ENCODE results near the gene RRAS.

Gene RRAS

GRCh38 chr19:49640113-49640898 is at the start of gene RRAS:
Gene RRAS (minus strand): TSS chr19:49640143. CDS start chr19:49640098, 45 bp downstream.
- peak within 1 kb of the TSS; percentile 99 for H3K27ac ChIP-seq (ENCODE audit: low read depth, low read length)
- peaks cover 31% of the 10 kb centered on the region for H3K4me1 ChIP-seq (ENCODE audit: control insufficient read depth, insufficient read depth, low read length)
- H3K9me3 ChIP-seq (ENCODE audit: control insufficient read depth, insufficient read depth, low read depth, low read length): no peaks in the 10 kb centered on the region
- peak within 1 kb of the TSS; percentile 96 for H3K9ac ChIP-seq (ENCODE audit: low read length)
- H3K4me3 ChIP-seq (ENCODE audit: low read depth, low read length): peak within 1 kb of the TSS; percentile 68
- H3K36me3 ChIP-seq (ENCODE audit: control insufficient read depth, insufficient read depth, low read length): peaks cover 7% of the 10 kb centered on the region
- peaks cover 3% of the 10 kb centered on the region; the same call in 1 of the 2 replicates for H3K27me3 ChIP-seq (ENCODE audit: control insufficient read depth, insufficient read depth, low read length)

- Histone ChIP-seq H3K9ac (ENCODE audit: low read length) (peak within 1 kb of the TSS; percentile 70), H3K36me3 (ENCODE audit: control insufficient read depth, insufficient read depth, low read length) (peaks cover 42% of the 10 kb centered on the region), H3K27me3 (ENCODE audit: control insufficient read depth, insufficient read depth, low read length) (no peaks in the 10 kb centered on the region), H3K9me3 (ENCODE audit: control insufficient read depth, insufficient read depth, low read depth, low read length) (no peaks in the 10 kb centered on the region), H3K4me1 (ENCODE audit: control insufficient read depth, insufficient read depth, low read length) (peaks cover 13% of the 10 kb centered on the region), H3K27ac (ENCODE audit: low read depth, low read length) (no peak within 1 kb of the TSS), H3K4me3 (ENCODE audit: low read depth, low read length) (peak within 1 kb of the TSS; percentile 67)
Observed at GRCh38 chr19:49689133-49690078, 49.5 kb upstream of the RRAS start, which contains the start of gene ADM5. Gene ADM5 (plus strand): TSS chr19:49689594. CDS start chr19:49689838, 244 bp downstream.

- H3K36me3 ChIP-seq (ENCODE audit: control insufficient read depth, insufficient read depth, low read length): peaks cover 50% of the 10 kb centered on the region
- no peaks in the 10 kb centered on the region for H3K27me3 ChIP-seq (ENCODE audit: control insufficient read depth, insufficient read depth, low read length)
- no peak overlapping the region for H3K27ac ChIP-seq (ENCODE audit: low read depth, low read length)
- no peak overlapping the region for H3K9ac ChIP-seq (ENCODE audit: low read length)
- H3K4me1 ChIP-seq (ENCODE audit: control insufficient read depth, insufficient read depth, low read length): peaks cover 13% of the 10 kb centered on the region
- no peak overlapping the region for H3K4me3 ChIP-seq (ENCODE audit: low read depth, low read length)
- H3K9me3 ChIP-seq (ENCODE audit: control insufficient read depth, insufficient read depth, low read depth, low read length): no peaks in the 10 kb centered on the region
Observed at GRCh38 chr19:49688531-49689132, 48.7 kb upstream of the RRAS start.

GRCh38 chr19:49687566-49688316 is 47.8 kb upstream of the RRAS start:
- peaks cover 13% of the 10 kb centered on the region for H3K4me1 ChIP-seq (ENCODE audit: control insufficient read depth, insufficient read depth, low read length)
- no peak overlapping the region for H3K9ac ChIP-seq (ENCODE audit: low read length)
- H3K4me3 ChIP-seq (ENCODE audit: low read depth, low read length): no peak overlapping the region
- peaks cover 58% of the 10 kb centered on the region for H3K36me3 ChIP-seq (ENCODE audit: control insufficient read depth, insufficient read depth, low read length)
- no peaks in the 10 kb centered on the region for H3K9me3 ChIP-seq (ENCODE audit: control insufficient read depth, insufficient read depth, low read depth, low read length)
- H3K27me3 ChIP-seq (ENCODE audit: control insufficient read depth, insufficient read depth, low read length): no peaks in the 10 kb centered on the region
- no peak overlapping the region for H3K27ac ChIP-seq (ENCODE audit: low read depth, low read length)

GRCh38 chr19:49687150-49687549 is 47.2 kb upstream of the RRAS start:
- Histone ChIP-seq H3K27me3 (ENCODE audit: control insufficient read depth, insufficient read depth, low read length) (no peaks in the 10 kb centered on the region), H3K4me1 (ENCODE audit: control insufficient read depth, insufficient read depth, low read length) (peaks cover 13% of the 10 kb centered on the region), H3K9me3 (ENCODE audit: control insufficient read depth, insufficient read depth, low read depth, low read length) (no peaks in the 10 kb centered on the region), H3K27ac (ENCODE audit: low read depth, low read length) (no peak overlapping the region), H3K4me3 (ENCODE audit: low read depth, low read length) (no peak overlapping the region), H3K9ac (ENCODE audit: low read length) (no peak overlapping the region), H3K36me3 (ENCODE audit: control insufficient read depth, insufficient read depth, low read length) (peaks cover 64% of the 10 kb centered on the region)

- Histone ChIP-seq H3K4me1 (ENCODE audit: control insufficient read depth, insufficient read depth, low read length) (peaks cover 12% of the 10 kb centered on the region), H3K27ac (ENCODE audit: low read depth, low read length) (no peak overlapping the region), H3K9ac (ENCODE audit: low read length) (no peak overlapping the region), H3K4me3 (ENCODE audit: low read depth, low read length) (no peak overlapping the region), H3K27me3 (ENCODE audit: control insufficient read depth, insufficient read depth, low read length) (no peaks in the 10 kb centered on the region), H3K36me3 (ENCODE audit: control insufficient read depth, insufficient read depth, low read length) (peaks cover 69% of the 10 kb centered on the region), H3K9me3 (ENCODE audit: control insufficient read depth, insufficient read depth, low read depth, low read length) (no peaks in the 10 kb centered on the region)
Observed at GRCh38 chr19:49686503-49687088, 46.7 kb upstream of the RRAS start.

- Histone ChIP-seq H3K27ac (ENCODE audit: low read depth, low read length) (no peak overlapping the region), H3K36me3 (ENCODE audit: control insufficient read depth, insufficient read depth, low read length) (peaks cover 74% of the 10 kb centered on the region), H3K4me3 (ENCODE audit: low read depth, low read length) (no peak overlapping the region), H3K9ac (ENCODE audit: low read length) (no peak overlapping the region), H3K9me3 (ENCODE audit: control insufficient read depth, insufficient read depth, low read depth, low read length) (no peaks in the 10 kb centered on the region), H3K27me3 (ENCODE audit: control insufficient read depth, insufficient read depth, low read length) (no peaks in the 10 kb centered on the region), H3K4me1 (ENCODE audit: control insufficient read depth, insufficient read depth, low read length) (peaks cover 10% of the 10 kb centered on the region)
Observed at GRCh38 chr19:49685845-49686332, 45.9 kb upstream of the RRAS start.

GRCh38 chr19:49684983-49685553 is 45.1 kb upstream of the RRAS start:
- Histone ChIP-seq H3K27me3 (ENCODE audit: control insufficient read depth, insufficient read depth, low read length) (no peaks in the 10 kb centered on the region), H3K9ac (ENCODE audit: low read length) (no peak overlapping the region), H3K27ac (ENCODE audit: low read depth, low read length) (no peak overlapping the region), H3K4me3 (ENCODE audit: low read depth, low read length) (no peak overlapping the region), H3K36me3 (ENCODE audit: control insufficient read depth, insufficient read depth, low read length) (peaks cover 75% of the 10 kb centered on the region), H3K4me1 (ENCODE audit: control insufficient read depth, insufficient read depth, low read length) (peaks cover 9% of the 10 kb centered on the region), H3K9me3 (ENCODE audit: control insufficient read depth, insufficient read depth, low read depth, low read length) (no peaks in the 10 kb centered on the region)

- no peak overlapping the region for H3K9ac ChIP-seq (ENCODE audit: low read length)
- H3K4me3 ChIP-seq (ENCODE audit: low read depth, low read length): no peak overlapping the region
- H3K4me1 ChIP-seq (ENCODE audit: control insufficient read depth, insufficient read depth, low read length): peaks cover 14% of the 10 kb centered on the region
- no peak overlapping the region for H3K27ac ChIP-seq (ENCODE audit: low read depth, low read length)
- H3K36me3 ChIP-seq (ENCODE audit: control insufficient read depth, insufficient read depth, low read length): peaks cover 75% of the 10 kb centered on the region
- no peaks in the 10 kb centered on the region for H3K9me3 ChIP-seq (ENCODE audit: control insufficient read depth, insufficient read depth, low read depth, low read length)
- no peaks in the 10 kb centered on the region for H3K27me3 ChIP-seq (ENCODE audit: control insufficient read depth, insufficient read depth, low read length)
Observed at GRCh38 chr19:49684251-49684982, 44.5 kb upstream of the RRAS start.

All from HUES6 (cell line).